ENCODE results near the gene HTR2A. TPM values are rescaled to one million over a fixed set of nuclear protein-coding genes. Genes with fewer than 3 reads are reported as not detected.

The HTR2A gene
- total RNA-seq, 1 donor from 2014 or later, result not detected

DNA sequence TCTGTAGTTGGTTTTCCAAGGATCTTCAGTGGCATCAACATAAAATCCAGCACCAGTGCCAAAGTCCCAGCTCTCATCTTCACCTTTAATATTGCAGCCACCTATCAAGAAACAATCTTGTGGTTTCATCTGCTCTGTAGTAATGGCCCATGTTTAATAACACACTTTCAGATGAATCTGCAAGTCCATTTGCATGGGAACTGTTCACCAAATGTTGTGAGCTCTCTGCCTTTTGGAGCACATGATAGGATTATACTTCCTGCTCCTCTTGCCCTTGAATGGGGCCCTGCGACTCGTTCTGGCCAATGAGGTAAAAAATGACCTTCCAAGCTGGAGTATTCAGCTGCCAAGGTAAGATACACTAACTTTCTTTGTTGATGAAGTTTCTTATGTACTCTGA lies 114.2 kb downstream of the HTR2A start:
- H3K4me3 Mint-ChIP-seq (ENCODE audit: unreplicated experiment), result no peak overlapping the region
- no peaks in the 10 kb centered on the region for H3K4me1 Mint-ChIP-seq (ENCODE audit: unreplicated experiment)
- H3K27me3 Mint-ChIP-seq (ENCODE audit: unreplicated experiment), result no peaks in the 10 kb centered on the region
- DNase-seq (ENCODE audit: low spot score), result no peak
- TF ChIP-seq, protein P1, sequence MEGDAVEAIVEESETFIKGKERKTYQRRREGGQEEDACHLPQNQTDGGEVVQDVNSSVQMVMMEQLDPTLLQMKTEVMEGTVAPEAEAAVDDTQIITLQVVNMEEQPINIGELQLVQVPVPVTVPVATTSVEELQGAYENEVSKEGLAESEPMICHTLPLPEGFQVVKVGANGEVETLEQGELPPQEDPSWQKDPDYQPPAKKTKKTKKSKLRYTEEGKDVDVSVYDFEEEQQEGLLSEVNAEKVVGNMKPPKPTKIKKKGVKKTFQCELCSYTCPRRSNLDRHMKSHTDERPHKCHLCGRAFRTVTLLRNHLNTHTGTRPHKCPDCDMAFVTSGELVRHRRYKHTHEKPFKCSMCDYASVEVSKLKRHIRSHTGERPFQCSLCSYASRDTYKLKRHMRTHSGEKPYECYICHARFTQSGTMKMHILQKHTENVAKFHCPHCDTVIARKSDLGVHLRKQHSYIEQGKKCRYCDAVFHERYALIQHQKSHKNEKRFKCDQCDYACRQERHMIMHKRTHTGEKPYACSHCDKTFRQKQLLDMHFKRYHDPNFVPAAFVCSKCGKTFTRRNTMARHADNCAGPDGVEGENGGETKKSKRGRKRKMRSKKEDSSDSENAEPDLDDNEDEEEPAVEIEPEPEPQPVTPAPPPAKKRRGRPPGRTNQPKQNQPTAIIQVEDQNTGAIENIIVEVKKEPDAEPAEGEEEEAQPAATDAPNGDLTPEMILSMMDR (IDR thresholded peaks at IDR 0.05; ENCODE audit: unreplicated experiment), result no peak
- H3K27ac Mint-ChIP-seq (ENCODE audit: unreplicated experiment), result no peak overlapping the region
- no peaks in the 10 kb centered on the region for H3K9me3 Mint-ChIP-seq (ENCODE audit: unreplicated experiment)
- H3K36me3 Mint-ChIP-seq (ENCODE audit: low read depth, unreplicated experiment), result no peaks in the 10 kb centered on the region

DNA sequence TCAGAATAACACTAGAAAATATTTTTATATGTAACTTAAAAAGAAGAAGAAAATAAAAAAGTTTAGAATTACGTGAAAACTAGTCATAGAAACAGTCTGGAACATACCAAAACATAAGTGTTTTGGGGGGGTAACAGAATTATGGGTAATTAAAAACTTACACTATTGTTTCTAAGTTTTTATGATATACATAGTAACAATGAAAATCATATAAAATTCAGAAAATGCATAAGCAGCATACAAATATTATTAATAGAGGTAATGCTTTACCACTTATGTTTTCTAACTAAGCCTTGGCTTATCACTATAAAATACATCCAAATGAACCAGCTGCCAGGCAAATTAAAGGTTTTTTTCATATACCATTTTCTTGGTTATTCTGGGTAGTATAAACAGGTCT lies 114.8 kb downstream of the HTR2A start:
- no peaks in the 10 kb centered on the region for H3K36me3 Mint-ChIP-seq (ENCODE audit: low read depth, unreplicated experiment)
- TF ChIP-seq, protein P1 (IDR thresholded peaks at IDR 0.05; ENCODE audit: unreplicated experiment), result no peak
- H3K9me3 Mint-ChIP-seq (ENCODE audit: unreplicated experiment), result no peaks in the 10 kb centered on the region

More for the DNA sequence above, 114.8 kb downstream of the HTR2A start:
- DNase-seq (ENCODE audit: low spot score), result no peak
- H3K27me3 Mint-ChIP-seq (ENCODE audit: unreplicated experiment), result no peaks in the 10 kb centered on the region
- H3K4me3 Mint-ChIP-seq (ENCODE audit: unreplicated experiment), result no peak overlapping the region
- H3K27ac Mint-ChIP-seq (ENCODE audit: unreplicated experiment), result no peak overlapping the region
- H3K4me1 Mint-ChIP-seq (ENCODE audit: unreplicated experiment), result no peaks in the 10 kb centered on the region

Other genes with a start within 250 kb of the HTR2A start
- 90.9 TPM for gene ESD, start 99.9 kb downstream of the HTR2A start, total RNA-seq (ENCODE audit: unreplicated experiment)